SK-N-SH (cell line): ENCODE data around the gene CPAMD8. TPM values are rescaled to one million over a fixed set of nuclear protein-coding genes. Genes with fewer than 3 reads are reported as not detected.

Source experiments
- CTCF ChIA-PET: fragments of 300-600, 350-600 bp; formaldehyde crosslinking; extraction: SDS; loops from one replicate; lab custom pipeline; 2021; lab: Yijun Ruan, JAX
- POLR2A ChIA-PET: fragments of 350-600 bp; sonication (Branson Sonifier 250); formaldehyde crosslinking; extraction: SDS; loops from one replicate; lab custom pipeline; 2020; ENCODE audit warnings: antibody characterized with exemption, inconsistent platforms; lab: Yijun Ruan, JAX
- DNase-seq: peaks from one replicate; pipeline ENCODE4 v3.0.0; 2012
- H2AFZ ChIP-seq: fragments of 200-600 bp; sonication (generic); 2 replicates; pipeline ENCODE4 v1.8.1; 2016; ENCODE audit warnings: antibody characterized with exemption, mild to moderate bottlenecking, low read depth
- H3F3A ChIP-seq: fragments of 200-600 bp; sonication (generic); replicated peaks from 2 replicates; pipeline ENCODE3; 2016; ENCODE audit warnings: antibody characterized with exemption, mild to moderate bottlenecking; ENCODE audit not compliant: insufficient read depth
- H3K27ac ChIP-seq, 2 experiments: fragments of 200-500 bp in 1 of 2; fragments of 200-600 bp in 1 of 2; sonication (Bioruptor generic) in 1 of 2; sonication (generic), shearing (Covaris generic) in 1 of 2; 2 replicates each; pipeline versions ENCODE4 v1.5.1 to v1.6.1; 2014 to 2016; ENCODE audit warnings: low read depth in 2 of 2, inconsistent platforms in 1 of 2, low read length in 1 of 2, mild to moderate bottlenecking in 1 of 2, mixed read lengths in 1 of 2
- H3K27me3 ChIP-seq: fragments of 200-600 bp; sonication (generic), shearing (Covaris generic); 2 replicates; pipeline ENCODE4 v1.6.1; 2016; ENCODE audit warnings: mixed run types; ENCODE audit not compliant: insufficient read depth
- H3K36me3 ChIP-seq, 2 experiments: fragments of 200-500 bp in 1 of 2; fragments of 200-600 bp in 1 of 2; sonication (Bioruptor generic) in 1 of 2; sonication (generic) in 1 of 2; replicated peaks in 1 of 2; 2 replicates each; pipeline versions ENCODE3 to v1.5.1; 2014 to 2016; ENCODE audit warnings: low read length in 1 of 2, mild to moderate bottlenecking in 1 of 2; ENCODE audit not compliant: insufficient read depth in 2 of 2, control insufficient read depth in 1 of 2
- H3K4me1 ChIP-seq, 2 experiments: fragments of 200-500 bp in 1 of 2; fragments of 200-600 bp in 1 of 2; sonication (Bioruptor generic) in 1 of 2; sonication (generic), shearing (Covaris generic) in 1 of 2; 2 replicates each; pipeline versions ENCODE4 v1.5.1 to v1.6.1; 2014 to 2016; ENCODE audit warnings: low read depth in 1 of 2, low read length in 1 of 2, mixed run types in 1 of 2; ENCODE audit not compliant: insufficient read depth in 2 of 2, control insufficient read depth in 1 of 2
- H3K4me2 ChIP-seq: fragments of 200-600 bp; sonication (generic), shearing (Covaris generic); 2 replicates; pipeline ENCODE4 v1.6.1; 2017; ENCODE audit warnings: mixed run types
- H3K4me3 ChIP-seq, 2 experiments: fragments of 200-500 bp in 1 of 2; fragments of 200-600 bp in 1 of 2; sonication (Bioruptor generic) in 1 of 2; sonication (generic), shearing (Covaris generic) in 1 of 2; 2 replicates each; pipeline versions ENCODE4 v1.5.1 to v1.8.1; 2014 to 2016; ENCODE audit warnings: low read depth in 2 of 2, inconsistent platforms in 1 of 2, low read length in 1 of 2, mild to moderate bottlenecking in 1 of 2, mixed read lengths in 1 of 2, moderate library complexity in 1 of 2
- H3K79me2 ChIP-seq: fragments of 200-600 bp; sonication (generic); 2 replicates; pipeline ENCODE4 v1.8.1; 2017; ENCODE audit warnings: mild to moderate bottlenecking; ENCODE audit not compliant: insufficient read depth
- H3K9ac ChIP-seq: fragments of 200-600 bp; sonication (generic); 2 replicates; pipeline ENCODE4 v1.6.1; 2017; ENCODE audit warnings: mixed run types
- H3K9me2 ChIP-seq: fragments of 200-600 bp; sonication (generic); 2 replicates; pipeline ENCODE4 v1.6.1; 2017; ENCODE audit warnings: mixed run types
- H3K9me3 ChIP-seq: fragments of 200-600 bp; sonication (generic); 2 replicates; pipeline ENCODE4 v1.6.1; 2017; ENCODE audit warnings: mixed run types, mild to moderate bottlenecking, moderate library complexity
- H4K20me1 ChIP-seq: fragments of 200-600 bp; sonication (generic); 2 replicates; pipeline ENCODE4 v1.6.1; 2017; ENCODE audit warnings: mild to moderate bottlenecking, mixed run types; ENCODE audit not compliant: insufficient read depth
- CHD2 ChIP-seq: fragments of 150-350 bp; IDR thresholded peaks from 2 replicates; pipeline ENCODE4 v1.6.1; 2018; ENCODE audit warnings: low read length; ENCODE audit not compliant: partially characterized antibody
- CTCF ChIP-seq: fragments of 200-600 bp; sonication (generic); IDR thresholded peaks from 2 replicates; pipeline ENCODE4 v1.6.1; 2017; ENCODE audit warnings: antibody characterized with exemption, mild to moderate bottlenecking, moderate library complexity
- ELF1 ChIP-seq: IDR thresholded peaks from 2 replicates; pipeline ENCODE4 v1.4.0; 2012
- FOSL2 ChIP-seq: IDR thresholded peaks from 2 replicates; pipeline ENCODE4 v1.4.0; 2012; ENCODE audit warnings: low read depth, mild to moderate bottlenecking, moderate library complexity, borderline replicate concordance
- FOXM1 ChIP-seq: IDR thresholded peaks from 2 replicates; pipeline ENCODE4 v1.4.0; 2012; ENCODE audit warnings: low read depth, mild to moderate bottlenecking
- GABPA ChIP-seq: IDR thresholded peaks from 2 replicates; pipeline ENCODE4 v1.4.0; 2012; ENCODE audit warnings: low read depth, mild to moderate bottlenecking
- MXI1 ChIP-seq: IDR thresholded peaks from 2 replicates; pipeline ENCODE4 v1.6.1; 2012; ENCODE audit warnings: mild to moderate bottlenecking, low read depth, low read length, improper control_type of control experiment
- NRF1 ChIP-seq: IDR thresholded peaks from 2 replicates; pipeline ENCODE4 v1.6.1; 2012; ENCODE audit warnings: low read depth, mild to moderate bottlenecking, low read length
- RCOR1 ChIP-seq: fragments of 150-350 bp; IDR thresholded peaks from 2 replicates; pipeline ENCODE4 v1.6.1; 2017; ENCODE audit warnings: antibody characterized with exemption, low read length
- REST ChIP-seq: IDR thresholded peaks from 2 replicates; pipeline ENCODE4 v1.6.1; 2012; ENCODE audit warnings: mild to moderate bottlenecking, low read depth, low read length, moderate library complexity
- RFX5 ChIP-seq: IDR thresholded peaks from 2 replicates; pipeline ENCODE4 v1.6.1; 2012; ENCODE audit warnings: mild to moderate bottlenecking, improper control_type of control experiment, low read length
- RXRA ChIP-seq: IDR thresholded peaks from 2 replicates; pipeline ENCODE4 v1.4.0; 2012; ENCODE audit warnings: low read depth, mild to moderate bottlenecking, borderline replicate concordance
- SIN3A ChIP-seq: IDR thresholded peaks from 2 replicates; pipeline ENCODE4 v1.6.1; 2012; ENCODE audit warnings: low read depth, mild to moderate bottlenecking, low read length, moderate library complexity, borderline replicate concordance
- TCF12 ChIP-seq: IDR thresholded peaks from 2 replicates; pipeline ENCODE4 v1.4.0; 2012
- USF1 ChIP-seq: IDR thresholded peaks from 2 replicates; pipeline ENCODE4 v1.4.0; 2012; ENCODE audit warnings: low read depth, borderline replicate concordance
- ZBTB33 ChIP-seq: IDR thresholded peaks from 2 replicates; pipeline ENCODE4 v1.4.0; 2012; ENCODE audit warnings: low read depth, borderline replicate concordance
- WGBS: methylation state at CpG from one replicate; pipeline ENCODE4 v1.1.6; 2017; ENCODE audit warnings: low lambda C conversion rate; 5-methylcytosine and 5-hydroxymethylcytosine counted together
- polyA plus RNA-seq, 3 experiments: library from polyadenylated mRNA; depleted of rRNA; stranded (reverse); fragments of >200 nt; gene quantifications; 2 replicates each; pipeline ENCODE4 v1.2.3, GENCODE V29; 2012

The CPAMD8 gene
- polyA plus RNA-seq, 1 of the 3 experiments (the other 2 are of a cell fraction) = 1.2 TPM

- WGBS = 34% methylated on average over 12 of the region's 12 CpGs
- TF ChIP-seq RCOR1 = no peak
- TF ChIP-seq USF1 = no peak
- no peak for TF ChIP-seq ZBTB33
- TF ChIP-seq SIN3A = no peak
- TF ChIP-seq FOXM1 = no peak
- no peak for TF ChIP-seq GABPA
- no peak for TF ChIP-seq RXRA
- no peak for TF ChIP-seq MXI1
- no peak for TF ChIP-seq RFX5
- TF ChIP-seq ELF1 = no peak
- no peak for TF ChIP-seq CTCF
- TF ChIP-seq REST = no peak
- no peak for TF ChIP-seq TCF12
- no peak for TF ChIP-seq NRF1
- TF ChIP-seq FOSL2 = no peak
- TF ChIP-seq CHD2 = no peak
- no peaks in the 10 kb centered on the region for H3K79me2 ChIP-seq
- ChIA-PET POLR2A (no interaction called here), CTCF (interaction anchor here (0.7 kb wide), 2 partner anchors 31 kb away, joined by 3 to 4 read pairs; no protein-coding TSS in a partner anchor)
- H2AFZ ChIP-seq = no peak overlapping the region
- no peak overlapping the region for H3K4me2 ChIP-seq
- H3K36me3 ChIP-seq = no peaks in the 10 kb centered on the region
- no peak overlapping the region for H3K27ac ChIP-seq
- H3K4me3 ChIP-seq = no peak overlapping the region
- no peak for DNase-seq
- H3K27me3 ChIP-seq = peaks cover 34% of the 10 kb centered on the region
- H3K9ac ChIP-seq = no peak overlapping the region
- H3K4me1 ChIP-seq = no peaks in the 10 kb centered on the region
- H3K9me3 ChIP-seq = no peaks in the 10 kb centered on the region
- H3F3A ChIP-seq = no peaks in the 10 kb centered on the region
- no peaks in the 10 kb centered on the region for H3K9me2 ChIP-seq
- no peaks in the 10 kb centered on the region for H4K20me1 ChIP-seq
These were observed 4.6 kb downstream of the CPAMD8 start for GRCh38 chr19:17021793-17022590.
